ENCODE data around the gene OBSCN.
"Not testable (repeated sequence)": the region's sequence is repeated elsewhere in the genome, so short reads cannot be mapped to it uniquely, and the experiment has no call there.

The OBSCN gene

GRCh38 chr1:228172591-228173527 is 35.0 kb upstream of the OBSCN start:
- DNase-seq (ENCODE audit: low read depth) = no peak

GRCh38 chr1:228173528-228174481 is 34.0 kb upstream of the OBSCN start:
- DNase-seq (ENCODE audit: low read depth) = not testable (repeated sequence)

GRCh38 chr1:228174482-228175315 is 33.1 kb upstream of the OBSCN start:
- DNase-seq (ENCODE audit: low read depth) = no peak

GRCh38 chr1:228175316-228176023 is 32.4 kb upstream of the OBSCN start:
- no peak for DNase-seq (ENCODE audit: low read depth)

GRCh38 chr1:228176024-228176395 is 31.8 kb upstream of the OBSCN start:
- no peak for DNase-seq (ENCODE audit: low read depth)

- no peak for DNase-seq (ENCODE audit: low read depth)
These were observed 31.2 kb upstream of the OBSCN start for GRCh38 chr1:228176461-228177182.

DNA sequence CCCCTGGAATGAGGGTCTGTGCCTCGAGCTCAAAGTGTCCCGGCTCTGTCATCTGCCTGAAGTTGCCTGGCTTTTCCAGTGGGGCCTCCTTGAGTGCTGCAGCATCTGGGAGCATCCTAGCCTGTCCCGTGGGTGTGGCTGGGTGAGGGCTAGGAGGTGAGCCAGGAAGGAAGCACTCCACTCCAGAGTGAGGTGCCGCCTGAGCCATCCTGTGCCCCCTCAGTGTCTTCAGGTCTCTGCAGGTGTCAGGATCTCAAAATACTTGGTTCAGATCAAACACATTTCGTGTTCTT is 30.7 kb upstream of the OBSCN start:
- no peak for DNase-seq (ENCODE audit: low read depth)

- DNase-seq (ENCODE audit: low read depth) = no peak
These were observed 29.8 kb upstream of the OBSCN start for GRCh38 chr1:228177721-228178710.

GRCh38 chr1:228178737-228179684 is 28.8 kb upstream of the OBSCN start:
- no peak for DNase-seq (ENCODE audit: low read depth)

DNA sequence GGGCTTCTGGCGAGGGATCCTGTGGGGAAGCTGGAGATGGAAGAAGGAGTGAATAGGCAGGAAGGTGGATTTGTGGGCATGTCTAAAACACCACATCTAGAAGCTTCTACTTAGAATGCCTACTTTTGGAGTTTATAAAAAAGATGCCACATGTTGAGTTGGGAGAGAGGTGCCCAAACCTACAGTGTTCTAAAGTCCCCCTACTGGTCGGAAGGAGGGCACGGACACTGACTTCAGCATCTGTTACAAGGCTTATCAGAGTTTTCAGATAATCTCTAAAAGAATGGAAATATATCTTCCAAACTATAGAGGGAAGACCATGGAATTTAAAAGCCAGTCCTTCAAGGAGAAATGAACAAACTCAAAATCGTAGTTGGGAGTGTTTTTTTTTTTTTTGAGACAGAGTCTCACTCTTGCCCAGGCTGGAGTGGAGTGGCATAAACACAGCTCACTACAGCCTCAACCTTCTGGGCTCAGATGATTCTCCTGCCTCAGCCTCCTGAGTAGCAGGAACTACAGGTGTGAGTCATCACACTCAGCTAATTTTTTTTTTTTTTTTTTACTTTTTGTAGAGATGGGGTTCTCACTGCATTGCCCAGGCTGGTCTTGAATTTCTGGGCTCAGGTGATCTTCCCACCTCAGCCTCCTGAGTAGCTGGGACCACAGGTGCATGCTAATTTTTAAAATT is 27.4 kb upstream of the OBSCN start:
- no peak for DNase-seq (ENCODE audit: low read depth)

- no peak for DNase-seq (ENCODE audit: low read depth)
These were observed 26.7 kb upstream of the OBSCN start for GRCh38 chr1:228180959-228181644.

DNA sequence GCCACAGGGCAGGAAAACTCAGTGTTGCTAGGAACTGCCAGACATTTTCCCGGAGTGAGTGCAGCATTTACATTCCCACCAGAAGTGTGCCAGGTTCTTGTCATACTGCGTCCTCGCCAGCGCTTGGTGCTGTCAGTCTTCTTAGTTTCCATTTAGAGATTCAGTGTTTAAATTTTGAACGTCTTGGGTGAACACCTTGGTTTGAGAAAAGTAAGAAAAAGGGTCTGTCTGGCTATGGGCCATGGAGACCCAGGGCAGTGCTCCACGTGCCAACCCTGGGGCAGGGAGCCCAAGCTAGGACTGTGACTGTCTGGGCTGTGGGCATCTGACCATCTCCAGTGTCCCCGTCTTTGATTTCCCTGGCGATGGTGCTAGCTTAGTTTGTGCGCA is 26.2 kb upstream of the OBSCN start:
- no peak for DNase-seq (ENCODE audit: low read depth)

- no peak for DNase-seq (ENCODE audit: low read depth)
These were observed 25.4 kb upstream of the OBSCN start for GRCh38 chr1:228182296-228183030.

DNA sequence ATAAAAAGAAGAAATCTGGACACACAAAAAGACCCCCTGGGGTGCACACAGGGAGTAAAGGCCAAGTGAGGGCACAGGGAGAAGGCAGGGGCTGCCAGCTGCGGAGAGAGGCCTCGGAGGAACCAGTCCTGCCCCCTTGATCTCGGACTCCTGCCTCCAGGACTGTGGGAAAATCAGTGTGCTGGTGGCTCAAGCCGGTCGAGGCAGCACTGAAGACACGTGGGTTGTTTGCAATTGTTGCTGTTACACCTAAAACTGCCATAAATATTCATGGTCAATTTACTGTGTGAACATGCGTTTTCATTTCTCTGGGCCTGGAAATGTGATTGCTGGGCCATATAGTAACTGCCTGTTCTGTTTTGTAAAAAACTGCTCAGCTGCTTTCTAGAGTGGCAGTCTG is 23.7 kb upstream of the OBSCN start:
- no peak for DNase-seq (ENCODE audit: low read depth)

GRCh38 chr1:228185641-228185965 is 22.2 kb upstream of the OBSCN start:
- no peak for DNase-seq (ENCODE audit: low read depth)

- DNase-seq (ENCODE audit: low read depth) = not testable (repeated sequence)
These were observed 19.6 kb upstream of the OBSCN start for GRCh38 chr1:228188249-228188648.

GRCh38 chr1:228190182-228190581 is 17.7 kb upstream of the OBSCN start:
- no peak for DNase-seq (ENCODE audit: low read depth)

All from GM04504 (cell line).